NCI-H2171 (cell line): ENCODE results near the gene KITLG.
"Not testable (repeated sequence)": the region's sequence is repeated elsewhere in the genome, so short reads cannot be mapped to it uniquely, and the experiment has no call there.

Source experiments
- DNase-seq: peaks from one replicate; lab custom pipeline; 2025; lab: John Stamatoyannopoulos, UW

Gene KITLG

GRCh38 chr12:88538697-88539096 lies 41.6 kb downstream of the KITLG start:
- no peak for DNase-seq

- DNase-seq: no peak
These were observed 42.0 kb downstream of the KITLG start for GRCh38 chr12:88538250-88538649.

DNA sequence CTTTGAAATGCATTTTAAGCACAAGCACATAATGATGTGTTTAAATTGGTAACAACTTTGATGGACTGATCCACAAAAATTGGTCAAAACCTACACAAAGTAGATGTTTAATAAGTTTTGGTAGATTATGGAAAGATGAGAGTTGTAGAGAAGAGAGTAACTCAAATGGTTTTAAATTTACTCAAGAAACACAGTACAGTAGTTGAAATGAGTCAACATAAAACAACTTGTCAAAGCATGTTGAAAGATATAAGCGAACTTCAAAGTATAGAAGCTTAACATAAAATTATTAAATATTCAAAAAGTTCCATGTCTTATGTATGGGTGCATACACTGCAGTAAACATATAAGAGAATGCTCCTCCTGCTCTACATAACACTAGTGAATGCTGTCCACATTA lies 49.4 kb downstream of the KITLG start:
- no peak for DNase-seq

DNA sequence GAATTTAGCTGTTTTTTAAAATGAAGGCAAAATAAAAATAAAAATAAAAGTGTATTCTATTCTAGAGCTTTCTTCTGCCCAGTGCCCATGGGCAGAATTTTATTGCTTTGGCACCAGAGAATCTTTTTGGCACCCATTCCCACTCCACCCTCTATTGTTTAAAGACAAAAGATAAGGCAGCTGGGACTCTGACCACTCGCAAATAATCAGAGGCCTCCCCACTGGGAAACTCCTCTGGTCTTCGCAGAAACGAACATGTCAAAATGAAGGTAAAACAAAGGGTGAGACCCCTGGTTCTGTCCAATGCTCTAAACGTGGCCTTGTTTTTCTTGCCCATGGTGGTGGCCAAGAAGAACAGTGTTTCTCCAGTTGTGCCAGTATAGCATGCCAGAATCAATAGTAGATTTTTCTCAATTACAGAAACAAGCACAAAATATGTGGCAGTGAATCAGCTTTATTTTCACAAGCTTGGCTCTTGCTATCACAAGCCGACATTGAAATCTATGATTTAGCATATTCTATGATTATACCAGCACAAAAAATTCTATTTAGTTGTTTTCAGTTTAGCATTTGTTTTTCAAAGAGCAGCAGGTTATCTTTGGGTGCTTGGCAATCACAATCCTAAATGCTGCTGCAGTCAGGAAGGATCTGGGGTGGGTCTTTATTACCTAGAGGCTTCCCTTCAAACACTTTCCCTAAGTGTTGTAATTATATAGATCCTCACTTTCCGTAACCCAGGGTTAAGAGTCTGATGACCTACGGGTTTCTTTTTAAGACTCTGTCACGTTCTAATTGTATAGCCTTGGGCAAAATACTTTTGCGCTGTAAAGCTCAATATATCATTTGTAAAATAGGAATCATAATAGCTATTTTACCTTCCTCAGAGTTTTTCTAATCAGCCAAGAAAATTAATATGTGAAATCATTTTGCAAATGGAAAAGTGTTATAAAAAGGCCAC lies 50.5 kb downstream of the KITLG start:
- no peak for DNase-seq

GRCh38 chr12:88522961-88523360 lies 57.3 kb downstream of the KITLG start:
- DNase-seq: no peak

- no peak for DNase-seq
These were observed 59.8 kb downstream of the KITLG start for GRCh38 chr12:88520436-88520820.

GRCh38 chr12:88519802-88520435 lies 60.4 kb downstream of the KITLG start:
- DNase-seq: no peak

GRCh38 chr12:88518863-88519403 lies 61.3 kb downstream of the KITLG start:
- no peak for DNase-seq

GRCh38 chr12:88516811-88517210 lies 63.5 kb downstream of the KITLG start:
- no peak for DNase-seq

GRCh38 chr12:88510843-88511242 lies 69.4 kb downstream of the KITLG start:
- DNase-seq: no peak

DNA sequence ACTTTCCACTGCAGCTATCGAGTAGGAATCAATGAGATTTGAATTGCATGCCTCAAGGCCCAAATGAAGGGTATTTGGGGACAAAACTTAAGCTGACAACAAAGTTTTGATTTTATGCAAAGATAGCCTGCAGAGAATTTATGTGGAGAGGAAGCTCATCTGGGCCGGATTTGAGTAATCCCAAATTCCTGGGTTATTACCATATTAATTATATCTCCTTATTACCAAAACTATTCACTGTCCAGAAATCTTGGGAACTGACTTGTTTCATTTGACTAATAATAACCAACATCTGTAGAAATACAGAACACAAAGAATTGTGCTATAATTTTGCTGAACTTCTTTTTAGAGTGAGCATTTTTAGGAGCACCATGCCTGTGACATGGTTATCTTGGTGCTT lies 70.4 kb downstream of the KITLG start:
- DNase-seq: no peak

GRCh38 chr12:88509347-88509746 lies 70.9 kb downstream of the KITLG start:
- DNase-seq: no peak

- not testable (repeated sequence) for DNase-seq
These were observed 72.4 kb downstream of the KITLG start for GRCh38 chr12:88507851-88508250.

GRCh38 chr12:88507270-88507669 lies 73.0 kb downstream of the KITLG start:
- DNase-seq: no peak

GRCh38 chr12:88505696-88506095 lies 74.6 kb downstream of the KITLG start:
- DNase-seq: no peak

DNA sequence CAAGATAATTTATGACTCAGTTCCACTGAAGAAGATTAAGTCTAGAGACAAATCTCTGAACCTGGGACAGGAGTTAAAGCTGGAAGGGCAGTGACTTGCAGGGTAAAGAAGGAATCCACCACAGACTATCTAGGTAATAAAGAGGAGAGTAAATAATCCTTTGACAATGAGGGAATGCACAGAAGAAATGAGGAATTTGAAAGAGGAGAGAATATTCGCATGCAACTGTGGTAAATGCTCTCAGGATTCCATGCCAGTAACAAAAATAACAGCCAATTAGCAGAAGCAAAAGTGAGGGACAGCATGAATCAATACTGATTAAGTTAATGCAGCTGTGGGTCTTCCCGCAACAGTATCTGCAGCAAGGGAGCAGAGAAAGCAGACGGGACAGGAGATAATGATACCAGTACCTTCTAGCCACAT lies 77.0 kb downstream of the KITLG start:
- DNase-seq: no peak

GRCh38 chr12:88501972-88502938 lies 78.0 kb downstream of the KITLG start:
- DNase-seq: no peak

GRCh38 chr12:88496891-88497371 lies 83.3 kb downstream of the KITLG start:
- DNase-seq: no peak

GRCh38 chr12:88496429-88496828 lies 83.8 kb downstream of the KITLG start:
- DNase-seq: no peak

DNA sequence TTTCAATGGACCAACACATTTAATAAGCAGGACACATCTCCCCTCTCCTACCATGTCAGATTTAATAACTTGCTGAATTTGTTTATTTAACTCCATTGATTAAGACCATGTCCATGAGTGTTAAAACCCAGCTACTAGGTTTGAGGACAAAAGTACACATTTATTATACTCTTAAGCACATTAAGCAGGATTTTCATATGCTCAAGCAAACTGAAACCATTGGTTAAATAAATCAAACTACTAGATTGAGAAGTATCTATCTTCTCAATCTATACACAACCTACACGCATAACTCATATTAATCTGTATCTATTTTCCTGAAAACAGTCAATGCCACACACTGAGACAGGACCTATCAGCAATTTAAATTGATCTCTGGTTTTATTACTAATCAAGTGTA lies 85.2 kb downstream of the KITLG start:
- DNase-seq: no peak

DNA sequence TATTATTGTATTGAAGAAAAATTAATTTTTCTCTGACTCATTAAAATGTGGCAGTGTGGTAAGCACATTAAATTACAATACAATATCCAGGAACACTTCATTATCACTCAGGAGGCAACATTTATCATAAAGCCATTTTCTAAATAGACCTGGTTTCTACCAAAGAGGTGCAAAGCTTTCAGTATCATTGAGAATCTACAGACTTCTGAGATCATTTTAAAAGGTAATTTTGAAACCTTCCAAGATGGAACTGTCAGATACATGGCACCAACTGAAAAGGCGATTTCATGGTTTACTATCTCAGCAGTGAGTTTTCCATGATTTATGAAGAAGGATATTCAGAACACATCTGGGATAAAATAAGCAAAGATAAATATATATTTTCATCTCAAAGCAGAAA lies 85.8 kb downstream of the KITLG start:
- DNase-seq: no peak

DNA sequence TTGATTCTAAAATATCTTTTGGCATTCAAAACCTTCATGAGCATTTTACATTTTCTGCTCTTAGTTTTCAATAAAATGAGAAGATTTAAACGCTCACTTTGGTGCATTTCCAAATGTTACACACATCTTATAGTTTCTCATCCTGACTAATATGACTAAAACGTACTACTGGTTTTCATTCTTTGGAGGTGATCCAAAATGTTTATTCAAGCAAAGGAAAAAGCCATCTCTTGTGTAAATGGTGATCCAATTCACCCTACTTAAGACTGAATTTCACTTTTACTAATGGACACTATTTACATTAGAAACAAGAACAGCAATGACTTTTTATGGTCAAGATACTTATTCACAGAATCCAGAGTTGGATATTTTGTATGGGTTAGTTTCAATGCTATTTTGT lies 86.6 kb downstream of the KITLG start:
- no peak for DNase-seq
